BE2C (cell line): Measurements from ENCODE around the gene SMC2. TPM values are rescaled to one million over a fixed set of nuclear protein-coding genes. Genes with fewer than 3 reads are reported as not detected.

Source experiments
- DNase-seq: peaks from one replicate; pipeline ENCODE4 v3.0.0-alpha.2; 2020
- H3K27me3 ChIP-seq: fragments of 250-450 bp; sonication (Bioruptor Pico); 2 replicates; pipeline ENCODE4 v1.5.1; 2020; ENCODE audit warnings: mild to moderate bottlenecking
- H3K36me3 ChIP-seq: fragments of 250-450 bp; sonication (Bioruptor Pico); 2 replicates; pipeline ENCODE4 v1.5.1; 2020; ENCODE audit warnings: mild to moderate bottlenecking
- H3K4me1 ChIP-seq: fragments of 250-450 bp; sonication (Bioruptor Pico); 2 replicates; pipeline ENCODE4 v1.5.1; 2020
- H3K4me3 ChIP-seq: 2 replicates; pipeline ENCODE4 v1.5.1; 2011; ENCODE audit warnings: low read depth, low read length
- H3K9me3 ChIP-seq: fragments of 250-450 bp; sonication (Bioruptor Pico); 2 replicates; pipeline ENCODE4 v1.5.1; 2020
- polyA plus RNA-seq: library from polyadenylated mRNA; unstranded; fragments of >200 nt; gene quantifications from one replicate; pipeline ENCODE4 v1.2.1, GENCODE V29; 2012; ENCODE audit warnings: low read depth, missing spikeins; ENCODE audit not compliant: insufficient read length, insufficient read depth
- TF ChIP-seq, protein P1 (sequence below): IDR thresholded peaks from 2 replicates; pipeline ENCODE4 v1.5.1; 2012; ENCODE audit warnings: mild to moderate bottlenecking, low read depth, low read length

Gene SMC2
- 5.7 TPM for polyA plus RNA-seq

DNA sequence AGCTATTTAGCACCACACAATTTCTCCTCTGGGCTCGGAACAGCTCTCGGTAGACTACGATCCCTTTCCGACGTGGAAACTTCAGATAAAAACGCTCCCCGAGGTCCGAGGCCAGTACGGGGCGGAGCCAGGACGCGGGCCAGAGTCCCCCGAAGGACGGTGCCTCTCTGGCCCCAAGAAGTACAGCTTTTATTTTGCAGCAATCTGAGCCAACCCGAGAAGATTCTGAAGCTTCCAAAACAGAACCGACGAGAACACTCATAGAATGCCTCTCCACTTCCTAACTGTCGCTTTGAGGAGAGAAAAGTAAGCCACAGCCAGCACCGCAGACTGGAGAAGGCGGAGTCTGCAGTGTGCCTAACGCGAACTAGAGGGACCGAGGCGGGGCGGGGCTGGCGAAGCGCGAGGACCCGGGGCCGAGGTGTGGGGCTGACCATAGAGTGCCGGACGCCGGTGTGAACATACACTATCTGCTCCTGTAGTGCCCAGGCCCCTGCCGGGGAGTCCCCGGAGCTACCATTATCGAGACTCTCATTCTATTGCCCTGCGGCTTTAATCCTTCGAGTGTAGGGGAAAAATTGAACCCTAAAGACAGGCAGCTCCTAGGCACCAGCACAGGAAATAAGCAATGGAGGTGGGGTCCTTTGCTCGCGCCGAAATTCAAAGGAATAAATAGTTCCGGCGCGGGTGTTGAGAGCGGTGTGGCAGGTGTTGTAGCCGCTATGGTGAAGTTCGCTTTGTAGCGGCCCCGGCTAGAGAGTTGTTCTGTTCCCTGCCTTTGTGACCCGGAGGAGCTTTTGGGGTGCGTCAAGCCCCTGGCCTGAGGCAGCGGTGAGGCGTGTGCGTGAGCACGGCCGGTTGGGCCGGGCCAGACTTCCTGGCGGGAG, at the start of gene SMC2:
Gene SMC2 (plus strand): TSS at position 663 of the 887 bp plus-strand sequence. CDS start 1,076 bp downstream, outside the sequence.
- H3K27me3 ChIP-seq: no peaks in the 10 kb centered on the region
- H3K9me3 ChIP-seq: no peaks in the 10 kb centered on the region
- H3K4me1 ChIP-seq: no peaks in the 10 kb centered on the region
- DNase-seq: peak; percentile 93
- H3K4me3 ChIP-seq: peak within 1 kb of the TSS; percentile 76
- no peaks in the 10 kb centered on the region for H3K36me3 ChIP-seq
- TF ChIP-seq, protein P1, sequence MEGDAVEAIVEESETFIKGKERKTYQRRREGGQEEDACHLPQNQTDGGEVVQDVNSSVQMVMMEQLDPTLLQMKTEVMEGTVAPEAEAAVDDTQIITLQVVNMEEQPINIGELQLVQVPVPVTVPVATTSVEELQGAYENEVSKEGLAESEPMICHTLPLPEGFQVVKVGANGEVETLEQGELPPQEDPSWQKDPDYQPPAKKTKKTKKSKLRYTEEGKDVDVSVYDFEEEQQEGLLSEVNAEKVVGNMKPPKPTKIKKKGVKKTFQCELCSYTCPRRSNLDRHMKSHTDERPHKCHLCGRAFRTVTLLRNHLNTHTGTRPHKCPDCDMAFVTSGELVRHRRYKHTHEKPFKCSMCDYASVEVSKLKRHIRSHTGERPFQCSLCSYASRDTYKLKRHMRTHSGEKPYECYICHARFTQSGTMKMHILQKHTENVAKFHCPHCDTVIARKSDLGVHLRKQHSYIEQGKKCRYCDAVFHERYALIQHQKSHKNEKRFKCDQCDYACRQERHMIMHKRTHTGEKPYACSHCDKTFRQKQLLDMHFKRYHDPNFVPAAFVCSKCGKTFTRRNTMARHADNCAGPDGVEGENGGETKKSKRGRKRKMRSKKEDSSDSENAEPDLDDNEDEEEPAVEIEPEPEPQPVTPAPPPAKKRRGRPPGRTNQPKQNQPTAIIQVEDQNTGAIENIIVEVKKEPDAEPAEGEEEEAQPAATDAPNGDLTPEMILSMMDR: no peak

DNA sequence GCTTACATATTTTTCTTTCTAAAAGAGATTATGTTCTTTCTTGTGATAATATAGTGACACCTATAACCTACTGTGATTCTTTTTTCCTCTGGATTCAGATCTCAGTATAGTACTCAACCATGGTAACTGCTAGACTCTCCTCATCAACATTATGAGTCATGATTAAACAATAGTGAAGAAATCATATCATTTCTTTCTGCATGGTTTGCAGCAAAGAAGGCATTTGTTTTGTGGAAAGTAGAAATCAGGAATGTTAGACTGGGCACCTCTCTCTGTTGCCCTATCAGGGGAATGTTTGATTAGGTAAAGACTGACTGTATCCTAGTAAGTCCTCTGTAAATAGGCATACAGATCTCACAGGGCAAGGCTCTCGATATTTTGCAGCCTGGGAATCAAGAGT, 25.6 kb upstream of the SMC2 start:
- H3K4me3 ChIP-seq: no peak overlapping the region
- DNase-seq: no peak
- no peaks in the 10 kb centered on the region for H3K36me3 ChIP-seq
- TF ChIP-seq, protein P1: no peak
- no peaks in the 10 kb centered on the region for H3K27me3 ChIP-seq
- no peaks in the 10 kb centered on the region for H3K4me1 ChIP-seq
- H3K9me3 ChIP-seq: no peaks in the 10 kb centered on the region

DNA sequence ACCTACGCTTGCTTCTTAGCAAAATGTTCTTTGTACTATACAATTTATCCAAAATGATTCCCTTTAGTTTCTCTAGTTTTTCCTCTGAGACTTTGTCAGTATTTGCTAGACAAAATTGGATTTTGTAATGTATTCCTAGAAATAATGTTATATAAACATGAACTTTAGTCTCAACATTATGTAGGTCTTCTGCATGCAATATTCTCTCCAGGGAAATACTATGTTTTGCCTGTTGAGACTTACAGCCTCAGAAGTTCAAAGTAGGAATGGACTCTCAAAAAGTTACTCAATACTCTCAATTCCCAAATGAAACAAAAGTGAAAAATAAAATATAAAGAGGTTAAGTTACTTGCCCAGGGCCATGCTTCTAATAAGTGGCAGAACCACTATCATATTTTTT, 24.8 kb upstream of the SMC2 start:
- H3K27me3 ChIP-seq: no peaks in the 10 kb centered on the region
- no peaks in the 10 kb centered on the region for H3K36me3 ChIP-seq
- H3K4me3 ChIP-seq: no peak overlapping the region
- DNase-seq: no peak
- TF ChIP-seq, protein P1: no peak
- no peaks in the 10 kb centered on the region for H3K4me1 ChIP-seq
- no peaks in the 10 kb centered on the region for H3K9me3 ChIP-seq

DNA sequence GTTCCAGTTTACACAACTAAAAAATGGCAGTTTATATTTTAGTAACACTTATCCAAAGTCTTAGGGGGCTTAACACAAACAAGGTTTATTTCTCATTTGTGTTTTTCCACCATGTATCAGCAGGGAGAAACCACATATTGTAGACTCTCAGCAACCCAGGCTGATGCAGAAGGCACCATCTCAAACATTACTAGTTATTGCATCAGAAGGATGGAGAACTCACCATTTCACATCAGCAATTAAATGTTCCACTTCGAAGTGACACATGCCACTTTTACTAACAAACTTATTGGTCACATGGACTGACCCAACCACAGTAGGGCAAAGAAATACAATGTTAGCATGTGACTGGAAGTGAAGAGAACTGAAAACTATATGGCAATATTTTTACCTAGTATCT, 22.5 kb upstream of the SMC2 start:
- TF ChIP-seq, protein P1: no peak
- Histone ChIP-seq H3K4me1 (no peaks in the 10 kb centered on the region), H3K4me3 (no peak overlapping the region), H3K9me3 (no peaks in the 10 kb centered on the region), H3K27me3 (no peaks in the 10 kb centered on the region), H3K36me3 (no peaks in the 10 kb centered on the region)
- no peak for DNase-seq

DNA sequence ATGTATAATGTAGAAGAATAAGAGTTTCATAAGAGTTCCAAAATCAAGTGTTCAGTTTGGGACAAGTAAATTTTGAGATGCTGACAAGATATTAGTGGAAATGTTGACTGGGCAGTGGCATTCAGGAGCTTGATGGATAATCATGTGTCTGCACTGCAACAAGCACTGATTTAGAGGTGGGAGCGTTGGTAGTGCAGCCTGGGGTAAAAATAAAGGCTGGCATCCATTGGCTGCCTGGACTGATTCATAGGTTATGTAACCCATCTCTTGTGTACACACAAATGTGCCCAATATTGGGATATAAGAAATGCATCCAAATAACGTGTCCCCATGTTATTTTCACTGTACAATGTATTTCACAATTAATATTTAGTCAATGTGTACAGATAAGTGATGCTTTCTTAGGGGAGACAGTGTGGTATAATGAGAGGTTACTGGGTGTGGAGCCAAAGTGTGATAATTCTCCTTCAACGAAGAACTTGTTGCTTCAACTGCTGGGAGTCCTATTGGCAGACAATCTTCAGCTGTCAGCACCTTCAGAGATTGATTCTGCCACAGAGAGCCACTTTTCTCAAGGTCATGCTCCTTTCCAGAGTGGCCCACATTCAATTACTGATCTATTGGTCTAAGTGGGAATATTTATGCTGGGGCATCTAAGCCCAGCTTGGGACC, 20.9 kb upstream of the SMC2 start:
- DNase-seq: no peak
- no peak overlapping the region for H3K4me3 ChIP-seq
- H3K36me3 ChIP-seq: no peaks in the 10 kb centered on the region
- H3K9me3 ChIP-seq: no peaks in the 10 kb centered on the region
- TF ChIP-seq, protein P1: no peak
- no peaks in the 10 kb centered on the region for H3K4me1 ChIP-seq
- H3K27me3 ChIP-seq: no peaks in the 10 kb centered on the region

DNA sequence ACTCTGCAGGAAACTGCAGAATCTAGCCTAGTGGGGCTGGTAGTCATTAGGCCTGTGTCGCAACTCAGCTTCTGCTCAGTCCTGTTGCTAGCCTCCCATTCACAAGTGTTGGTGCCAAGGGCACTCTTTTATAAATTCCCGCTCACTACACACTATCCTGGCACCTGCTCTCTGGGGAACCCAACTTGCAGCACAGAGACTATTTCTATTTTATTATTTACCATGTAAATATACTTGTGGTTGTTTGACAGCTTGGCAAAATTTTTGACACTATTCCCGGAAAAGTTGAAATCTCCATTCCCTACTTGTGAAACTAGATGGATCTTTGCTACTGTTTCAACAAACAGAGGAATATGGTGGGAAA, 20.4 kb upstream of the SMC2 start:
- no peaks in the 10 kb centered on the region for H3K27me3 ChIP-seq
- DNase-seq: no peak
- TF ChIP-seq, protein P1: no peak

More for the DNA sequence above, 20.4 kb upstream of the SMC2 start:
- H3K9me3 ChIP-seq: no peaks in the 10 kb centered on the region
- no peaks in the 10 kb centered on the region for H3K4me1 ChIP-seq
- H3K4me3 ChIP-seq: no peak overlapping the region
- no peaks in the 10 kb centered on the region for H3K36me3 ChIP-seq
